NB4 (cell line): ENCODE data around the gene TAS2R14.

ENCODE experiments used
- CTCF ChIP-seq: IDR thresholded peaks from one replicate; pipeline ENCODE4 v1.5.1; 2012; ENCODE audit warnings: low read depth, low read length
- MAX ChIP-seq: IDR thresholded peaks from 2 replicates; pipeline ENCODE4 v1.6.1; 2011; ENCODE audit warnings: low read depth, low read length
- MYC ChIP-seq: IDR thresholded peaks from 2 replicates; pipeline ENCODE4 v1.6.1; 2011; ENCODE audit warnings: low read depth, low read length
- POLR2A ChIP-seq: IDR thresholded peaks from 2 replicates; pipeline ENCODE4 v1.6.1; 2011; ENCODE audit warnings: mild to moderate bottlenecking; ENCODE audit not compliant: insufficient read length; ENCODE audit errors: extremely low read depth

- TF ChIP-seq CTCF (no peak), POLR2A (no peak), MAX (no peak), MYC (no peak)
Measured at GRCh38 chr12:10966314-10966713, 27.3 kb upstream of the TAS2R14 start.
